GM19023 (cell line): Measurements from ENCODE around the gene FGFR1OP2.

ENCODE experiments used
- ATAC-seq: cut with Tn5 transposase; IDR thresholded peaks from one replicate; pipeline ENCODE4 v1.9.1; 2021; ENCODE audit warnings: mild to moderate bottlenecking, moderate library complexity; ENCODE audit not compliant: unreplicated experiment

Gene FGFR1OP2

GRCh38 chr12:27001663-27002062 lies 63.4 kb downstream of the FGFR1OP2 start:
- no peak for ATAC-seq

- no peak for ATAC-seq
These were observed 63.9 kb downstream of the FGFR1OP2 start for GRCh38 chr12:27002141-27002540.

GRCh38 chr12:27003421-27004381 lies 65.4 kb downstream of the FGFR1OP2 start:
- ATAC-seq = no peak

- no peak for ATAC-seq
These were observed 67.2 kb downstream of the FGFR1OP2 start for GRCh38 chr12:27005495-27005894.

GRCh38 chr12:27006797-27007467 lies 68.7 kb downstream of the FGFR1OP2 start:
- ATAC-seq = no peak

- ATAC-seq = no peak
These were observed 69.8 kb downstream of the FGFR1OP2 start for GRCh38 chr12:27008081-27008480.

GRCh38 chr12:27009881-27010301 lies 71.6 kb downstream of the FGFR1OP2 start:
- ATAC-seq = no peak

GRCh38 chr12:27012239-27012981 lies 74.1 kb downstream of the FGFR1OP2 start:
- ATAC-seq = no peak

GRCh38 chr12:27012982-27013255 lies 74.6 kb downstream of the FGFR1OP2 start:
- ATAC-seq = no peak

GRCh38 chr12:27013611-27014084 lies 75.4 kb downstream of the FGFR1OP2 start:
- ATAC-seq = peak; percentile 23

- peak; percentile 91 for ATAC-seq
These were observed 76.0 kb downstream of the FGFR1OP2 start, which contains the start of gene TM7SF3 for GRCh38 chr12:27014085-27014858. TM7SF3 (minus strand) TSS chr12:27014384; CDS start chr12:27014168, 216 bp downstream.

- no peak for ATAC-seq
These were observed 76.8 kb downstream of the FGFR1OP2 start for GRCh38 chr12:27014859-27015729.

- ATAC-seq = no peak
These were observed 77.4 kb downstream of the FGFR1OP2 start for GRCh38 chr12:27015730-27016076.
